Fibroblast of the aortic adventitia (primary cell): ENCODE measurements around the gene MCM3AP. TPM values are rescaled to one million over a fixed set of nuclear protein-coding genes. Genes with fewer than 3 reads are reported as not detected.
A peak's percentile ranks its signal among the peaks of the same experiment; 100 is the strongest.

Experiments
- DNase-seq: peaks from one replicate; pipeline ENCODE4 v3.0.0-alpha.2; 2010; ENCODE audit warnings: low read depth
- H3K4me3 ChIP-seq: 2 replicates; pipeline ENCODE4 v1.5.1; 2011; ENCODE audit warnings: low read depth, mild to moderate bottlenecking, control low read depth, low read length, moderate library complexity
- total RNA-seq: library from RNA; depleted of rRNA; stranded (reverse); fragments of >200 nt; gene quantifications from 2 replicates; pipeline ENCODE4 v1.2.3, GENCODE V29; 2012; ENCODE audit warnings: low replicate concordance
- TF ChIP-seq, protein P1 (sequence below): IDR thresholded peaks from 2 replicates; pipeline ENCODE4 v1.5.1; 2011; ENCODE audit warnings: mild to moderate bottlenecking, low read length, control low read depth, inconsistent platforms; ENCODE audit not compliant: insufficient read depth

MCM3AP gene
- total RNA-seq = 66.4 and 77.4 TPM in 2 replicates

DNA sequence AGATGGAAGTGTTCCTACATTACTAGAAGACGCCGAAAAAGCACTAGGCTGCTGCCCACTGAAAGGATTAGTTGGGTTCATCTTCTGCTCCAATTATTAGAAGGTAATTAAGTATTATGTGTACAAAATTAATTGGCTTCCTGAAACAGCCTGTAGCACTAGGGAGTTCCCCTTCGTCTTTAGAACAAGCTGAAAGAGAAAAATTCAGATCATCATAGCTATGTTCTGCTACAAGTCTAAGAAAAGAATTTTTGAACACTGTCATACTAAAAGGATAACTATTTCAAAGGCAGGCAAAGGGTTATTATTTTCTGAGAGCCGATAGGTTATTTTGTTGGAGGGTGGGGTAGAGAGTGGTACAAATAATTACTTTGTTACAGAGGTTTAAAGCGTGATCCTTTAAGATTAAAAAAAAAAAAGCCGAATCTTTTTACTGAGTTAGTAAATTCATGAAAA, at the start of gene MCM3AP:
TSS of gene MCM3AP (minus strand) at position 406 of the 456 bp plus-strand sequence. CDS start at position 81, 325 bp downstream.
- peak within 1 kb of the TSS; percentile 69 for H3K4me3 ChIP-seq
- TF ChIP-seq, protein P1, sequence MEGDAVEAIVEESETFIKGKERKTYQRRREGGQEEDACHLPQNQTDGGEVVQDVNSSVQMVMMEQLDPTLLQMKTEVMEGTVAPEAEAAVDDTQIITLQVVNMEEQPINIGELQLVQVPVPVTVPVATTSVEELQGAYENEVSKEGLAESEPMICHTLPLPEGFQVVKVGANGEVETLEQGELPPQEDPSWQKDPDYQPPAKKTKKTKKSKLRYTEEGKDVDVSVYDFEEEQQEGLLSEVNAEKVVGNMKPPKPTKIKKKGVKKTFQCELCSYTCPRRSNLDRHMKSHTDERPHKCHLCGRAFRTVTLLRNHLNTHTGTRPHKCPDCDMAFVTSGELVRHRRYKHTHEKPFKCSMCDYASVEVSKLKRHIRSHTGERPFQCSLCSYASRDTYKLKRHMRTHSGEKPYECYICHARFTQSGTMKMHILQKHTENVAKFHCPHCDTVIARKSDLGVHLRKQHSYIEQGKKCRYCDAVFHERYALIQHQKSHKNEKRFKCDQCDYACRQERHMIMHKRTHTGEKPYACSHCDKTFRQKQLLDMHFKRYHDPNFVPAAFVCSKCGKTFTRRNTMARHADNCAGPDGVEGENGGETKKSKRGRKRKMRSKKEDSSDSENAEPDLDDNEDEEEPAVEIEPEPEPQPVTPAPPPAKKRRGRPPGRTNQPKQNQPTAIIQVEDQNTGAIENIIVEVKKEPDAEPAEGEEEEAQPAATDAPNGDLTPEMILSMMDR = no peak
- no peak for DNase-seq

- DNase-seq = no peak
- H3K4me3 ChIP-seq = no peak overlapping the region
- TF ChIP-seq, protein P1 = no peak
Measured at GRCh38 chr21:46334351-46335140, 49.1 kb upstream of the MCM3AP start.

DNA sequence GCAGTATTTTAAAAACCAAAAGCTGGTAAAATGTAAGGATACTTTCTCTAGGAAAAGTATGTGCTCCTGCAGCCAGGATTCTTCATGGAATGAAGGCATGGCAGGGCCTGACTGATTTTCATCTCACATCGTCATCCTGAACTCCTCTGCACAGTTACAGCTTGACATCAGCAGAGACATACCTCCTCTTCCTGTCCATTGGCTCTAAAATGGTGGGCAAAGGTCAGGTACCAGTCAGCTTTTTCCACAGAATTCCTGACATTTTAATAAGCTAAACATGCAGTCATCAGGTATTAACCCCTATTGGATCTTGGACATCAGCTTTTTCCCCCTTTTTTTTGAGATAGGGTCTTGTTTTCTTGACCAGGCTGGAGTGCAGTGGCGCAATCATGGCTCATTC, 44.4 kb upstream of the MCM3AP start:
- TF ChIP-seq, protein P1 = no peak
- no peak for DNase-seq
- H3K4me3 ChIP-seq = no peak overlapping the region

GRCh38 chr21:46328151-46328550, 42.7 kb upstream of the MCM3AP start:
- no peak for DNase-seq
- H3K4me3 ChIP-seq = no peak overlapping the region
- TF ChIP-seq, protein P1 = no peak

DNA sequence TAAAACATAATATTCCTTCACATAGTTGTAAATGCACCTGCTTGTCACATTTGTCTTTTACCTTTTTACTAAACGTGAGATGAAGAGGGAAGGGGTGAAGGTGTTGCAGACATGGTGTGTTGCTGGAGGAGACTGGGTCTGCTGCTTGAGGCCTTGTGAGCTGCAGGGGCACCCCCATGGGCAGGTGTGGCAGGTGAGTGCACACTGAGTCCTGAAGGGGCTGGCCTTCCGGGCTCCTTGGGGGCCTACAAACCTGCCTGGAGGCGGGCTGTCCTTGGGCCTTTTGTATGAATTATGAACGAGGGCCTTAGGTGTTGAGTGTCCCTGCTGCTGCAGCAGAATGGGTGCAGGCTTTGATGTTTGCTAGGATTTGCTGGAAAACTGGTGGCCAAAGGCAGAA, 42.3 kb upstream of the MCM3AP start:
- TF ChIP-seq, protein P1 = no peak
- H3K4me3 ChIP-seq = no peak overlapping the region
- DNase-seq = no peak

DNA sequence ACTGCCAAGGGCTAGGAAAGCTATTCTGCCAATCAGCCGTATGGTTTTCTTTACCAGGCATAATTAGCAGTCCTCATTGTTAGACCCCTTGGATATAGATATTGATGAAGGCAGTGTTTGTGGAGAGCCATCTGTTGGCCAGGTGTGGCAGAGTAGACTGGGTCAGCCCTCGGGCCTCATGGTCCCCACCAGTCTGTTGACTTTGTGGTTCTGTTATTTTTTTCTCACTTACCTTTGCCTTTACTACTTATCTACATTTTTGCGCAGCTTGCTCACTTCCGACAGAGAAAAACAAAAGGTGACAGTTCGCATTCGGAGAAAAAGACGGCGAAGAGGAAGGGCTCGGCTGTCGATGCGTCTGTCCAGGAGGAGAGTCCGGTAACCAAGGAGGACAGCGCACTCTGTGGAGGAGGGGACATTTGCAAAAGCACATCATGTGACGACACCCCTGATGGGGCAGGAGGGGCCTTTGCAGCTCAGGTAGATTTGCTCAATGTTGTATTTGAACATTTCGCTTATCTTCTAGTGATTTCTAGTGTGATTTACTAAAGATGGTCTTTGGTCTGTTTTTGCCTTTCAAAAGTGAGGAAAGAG, 40.8 kb upstream of the MCM3AP start:
- H3K4me3 ChIP-seq = no peak overlapping the region
- TF ChIP-seq, protein P1 = no peak
- DNase-seq = no peak
